ENCODE results near the gene KCNQ5. TPM values are rescaled to one million over a fixed set of nuclear protein-coding genes. Genes with fewer than 3 reads are reported as not detected.

The KCNQ5 gene
- total and polyA plus RNA-seq, 2 of the 8 experiments (the other 6 are each of a cell fraction or from before 2014, with no cell fraction given), result 0.83 to 1.2 TPM

DNA sequence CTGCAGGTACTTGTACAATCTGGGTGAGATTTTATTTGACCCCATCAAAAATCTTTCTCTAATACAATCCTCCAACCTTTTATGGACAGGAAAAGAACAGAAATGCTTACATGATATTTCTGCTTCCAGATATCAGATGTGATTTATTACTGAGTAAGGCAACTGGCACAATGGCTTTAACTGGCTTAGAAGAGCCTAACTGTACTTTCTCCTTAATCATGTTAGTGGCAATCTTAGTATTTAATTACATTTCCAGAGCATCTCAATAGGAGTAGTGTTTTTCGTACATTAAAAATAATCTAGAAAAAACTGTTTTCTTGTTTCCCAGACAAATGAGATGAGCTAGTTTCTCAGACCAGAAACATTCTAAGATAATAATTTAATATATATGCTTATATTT lies 251.6 kb downstream of the KCNQ5 start (continued):
- no peak for TF ChIP-seq CHD7 (IDR thresholded peaks at IDR 0.05; ENCODE audit: insufficient replicate concordance, low read length)
- no peak for TF ChIP-seq POLR2A (IDR thresholded peaks at IDR 0.05; ENCODE audit: control extremely low read depth in 1 of 2, low read depth in 2 of 2, low read length in 2 of 2)
- no peak for TF ChIP-seq RAD21 (IDR thresholded peaks at IDR 0.05 in 1 of 2, conservative IDR thresholded peaks at IDR 0.05 in 1 of 2; ENCODE audit: low read depth in 2 of 2, low read length in 2 of 2)
- no peak for TF ChIP-seq CHD1 (IDR thresholded peaks at IDR 0.05; ENCODE audit: low read depth, low read length)
- TF ChIP-seq CREB1 (IDR thresholded peaks at IDR 0.05), result no peak

Measured in H1 (cell line).